GM18507 (cell line): ENCODE data around the gene GNPDA1.

Experiments used
- DNase-seq: peaks from one replicate; pipeline ENCODE4 v3.0.0; 2011; ENCODE audit warnings: low read depth; ENCODE audit not compliant: insufficient read length; ENCODE audit errors: extremely low spot score
- FAIRE-seq: peaks from 2 replicates; lab custom pipeline; 2011; peaks lifted over from hg19 to GRCh38; lab: Jason Lieb, UNC

The GNPDA1 gene

GRCh38 chr5:142025637-142026036, 12.8 kb upstream of the GNPDA1 start:
- FAIRE-seq (no peak), DNase-seq (no peak)

- FAIRE-seq (peak; percentile 94), DNase-seq (peak; percentile 70)
Observed at GRCh38 chr5:142024771-142025304, 12.0 kb upstream of the GNPDA1 start.

- FAIRE-seq, result no peak
- DNase-seq, result no peak
Observed at GRCh38 chr5:142023836-142024235, 11.0 kb upstream of the GNPDA1 start.

GRCh38 chr5:142020122-142020659, 7.4 kb upstream of the GNPDA1 start:
- FAIRE-seq (no peak), DNase-seq (no peak)

- FAIRE-seq, result peak; percentile 88
Observed at GRCh38 chr5:142017832-142018427, 5.1 kb upstream of the GNPDA1 start.

GRCh38 chr5:142016556-142016955, 3.7 kb upstream of the GNPDA1 start:
- FAIRE-seq, result no peak
- DNase-seq, result no peak

More at GRCh38 chr5:142017832-142018427, 5.1 kb upstream of the GNPDA1 start:
- peak; percentile 43 for DNase-seq

GRCh38 chr5:142015781-142016533, 3.1 kb upstream of the GNPDA1 start:
- DNase-seq (no peak), FAIRE-seq (peak; percentile 77)

GRCh38 chr5:142014911-142015584, 2.2 kb upstream of the GNPDA1 start:
- FAIRE-seq (peak; percentile 59), DNase-seq (no peak)

- FAIRE-seq (no peak), DNase-seq (no peak)
Observed at GRCh38 chr5:142013734-142014521, 1.1 kb upstream of the GNPDA1 start.

GRCh38 chr5:142012186-142012785, 541 bp downstream of the GNPDA1 start:
- no peak for DNase-seq
- FAIRE-seq, result no peak

- DNase-seq, result no peak
- FAIRE-seq, result no peak
Observed at GRCh38 chr5:142011572-142012185, 1.1 kb downstream of the GNPDA1 start.

GRCh38 chr5:142009886-142010285, 2.9 kb downstream of the GNPDA1 start:
- no peak for DNase-seq
- FAIRE-seq, result no peak

- FAIRE-seq (no peak), DNase-seq (no peak)
Observed at GRCh38 chr5:142008813-142009212, 4.0 kb downstream of the GNPDA1 start.

- FAIRE-seq, result no peak
- DNase-seq, result no peak
Observed at GRCh38 chr5:142007237-142007544, 5.6 kb downstream of the GNPDA1 start.

- no peak for DNase-seq
- FAIRE-seq, result no peak
Observed at GRCh38 chr5:142006363-142007236, 6.2 kb downstream of the GNPDA1 start.

- FAIRE-seq (no peak), DNase-seq (no peak)
Observed at GRCh38 chr5:142003266-142003800, 9.5 kb downstream of the GNPDA1 start.

GRCh38 chr5:142000704-142001484, 11.9 kb downstream of the GNPDA1 start:
- FAIRE-seq, result no peak
- no peak for DNase-seq
